GM21723 (cell line): Measurements from ENCODE around the gene APMAP.

ENCODE experiments used
- ATAC-seq: cut with Tn5 transposase; IDR thresholded peaks from one replicate; pipeline ENCODE4 v1.9.1; 2021; ENCODE audit warnings: mild to moderate bottlenecking, moderate library complexity; ENCODE audit not compliant: unreplicated experiment

Gene APMAP

DNA sequence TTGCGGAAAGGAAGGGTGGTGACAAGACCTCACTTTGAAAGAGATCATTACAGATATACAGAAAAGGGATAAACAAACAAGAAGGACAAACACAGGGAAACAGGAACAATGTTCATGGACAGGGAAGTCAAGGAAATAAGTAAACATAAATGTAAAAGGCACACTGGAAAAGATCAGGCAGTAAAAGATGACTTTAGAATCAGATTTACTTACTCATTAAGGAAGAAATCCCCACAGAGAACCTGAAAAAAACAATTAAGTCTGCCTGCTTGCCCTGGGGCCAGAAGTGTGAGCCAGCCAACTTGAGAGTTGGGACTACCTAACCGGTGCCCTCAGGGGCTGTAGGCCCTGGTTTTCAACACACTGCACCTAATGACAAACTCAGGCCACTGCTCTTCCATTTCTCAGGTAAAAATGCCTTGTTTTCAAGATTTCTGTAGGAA is 1.7 kb downstream of the APMAP start:
- no peak for ATAC-seq

DNA sequence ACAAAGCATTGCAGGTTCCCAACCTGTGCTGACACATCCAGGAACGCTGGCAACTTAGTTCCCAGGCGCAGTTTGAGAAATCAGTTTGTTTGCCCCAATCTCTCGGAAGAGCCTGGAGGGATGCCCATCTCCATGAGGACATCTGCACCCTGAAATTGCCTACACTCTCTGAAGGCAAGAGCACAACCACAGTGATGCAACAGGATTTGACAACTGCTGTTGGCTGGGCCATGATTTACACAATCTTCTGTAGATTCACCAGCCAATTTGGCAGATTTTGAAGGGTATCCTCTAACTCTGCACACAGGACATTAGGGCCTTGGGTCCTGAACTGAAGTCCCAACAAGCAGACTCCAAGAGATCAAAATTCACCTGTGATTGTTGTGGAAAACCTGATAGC is 3.4 kb downstream of the APMAP start:
- ATAC-seq = no peak

DNA sequence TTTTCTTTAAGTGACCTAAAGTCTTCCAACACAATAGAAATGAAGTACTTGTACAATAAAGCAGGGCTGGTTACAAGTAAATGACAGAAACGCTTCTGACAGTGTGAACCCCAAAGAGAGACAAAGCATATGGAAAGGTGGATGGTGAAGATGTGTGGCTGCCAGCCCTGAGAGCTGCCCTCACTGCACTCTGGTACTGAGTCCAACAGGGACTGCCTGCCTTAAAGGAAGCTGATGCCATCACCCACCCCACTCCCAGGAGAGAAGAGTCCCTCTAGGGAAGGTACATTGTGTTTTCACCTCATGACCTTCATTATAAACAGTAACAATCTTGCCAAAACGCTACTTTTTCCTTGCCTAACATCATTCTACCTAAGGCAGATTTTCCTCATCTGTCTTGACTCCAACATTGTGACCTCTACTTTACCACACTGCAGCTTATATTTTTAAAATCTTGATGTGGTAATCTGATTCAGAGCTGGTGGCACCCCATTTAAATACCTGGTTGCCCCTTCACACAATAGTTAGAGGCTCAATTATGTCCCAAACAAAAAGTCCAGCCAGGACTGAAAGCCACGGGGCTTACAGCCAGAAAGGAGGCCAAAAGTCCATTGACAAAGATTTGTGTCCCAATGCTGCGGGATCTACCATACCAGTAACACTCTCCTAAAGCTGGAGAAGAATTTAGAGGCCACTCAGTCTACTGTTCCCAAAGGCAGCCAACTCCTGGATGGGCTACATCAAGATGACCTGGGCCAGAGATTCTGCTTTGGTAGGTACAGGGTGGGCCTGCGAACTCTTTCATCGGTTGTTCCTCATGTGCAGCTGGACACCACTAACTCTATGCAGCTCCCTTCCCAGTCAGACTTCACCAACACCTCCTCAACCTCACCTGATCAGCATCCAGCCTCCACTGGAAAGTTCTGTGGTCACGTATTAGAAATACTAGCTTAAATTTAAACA is 4.4 kb downstream of the APMAP start:
- no peak for ATAC-seq

DNA sequence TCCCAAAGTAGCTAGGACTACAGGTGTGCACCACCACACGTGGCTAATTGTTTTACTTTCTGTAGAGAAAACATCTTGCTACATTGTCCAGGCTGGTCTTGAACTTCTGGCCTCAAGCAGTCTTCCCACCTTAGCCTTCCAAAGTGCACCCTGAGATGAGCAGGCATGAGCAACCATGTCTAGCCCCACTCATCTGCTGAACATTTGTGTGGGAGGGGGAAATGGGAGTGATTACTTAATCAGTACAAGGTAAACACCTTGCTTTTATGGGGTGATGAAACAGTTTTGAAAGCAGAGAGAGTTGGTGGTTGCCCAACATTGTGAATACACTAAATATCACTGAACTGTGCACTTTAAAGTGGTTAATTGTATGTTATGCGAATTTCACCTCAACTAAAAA is 5.3 kb downstream of the APMAP start:
- no peak for ATAC-seq

DNA sequence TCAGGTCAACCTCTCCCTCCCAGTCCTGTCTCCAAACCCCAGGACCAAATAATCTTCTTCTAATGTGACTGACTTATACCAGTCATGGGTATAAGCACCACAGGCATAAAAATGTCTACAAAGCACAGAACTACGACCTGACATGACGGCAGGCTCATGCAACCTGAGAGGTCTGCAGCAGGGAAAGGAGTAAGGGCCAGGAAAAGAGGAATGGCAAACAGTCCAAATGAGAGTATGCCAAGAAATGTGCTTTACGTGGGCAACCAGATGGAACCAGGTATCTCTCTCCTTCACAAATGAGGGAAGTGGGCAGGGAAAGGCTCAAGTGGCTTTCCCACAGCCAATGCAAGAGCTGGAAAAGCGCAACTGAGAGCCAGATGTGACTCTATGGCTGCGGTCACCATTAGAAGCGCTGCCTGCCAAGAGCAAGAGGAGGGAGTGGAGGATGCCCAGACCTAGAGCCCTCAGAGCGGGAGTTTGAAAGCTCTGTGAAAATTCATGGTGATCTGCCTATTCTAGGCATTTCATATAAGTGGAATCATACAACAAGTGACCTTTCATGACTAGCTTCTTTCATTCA is 6.0 kb downstream of the APMAP start:
- no peak for ATAC-seq

DNA sequence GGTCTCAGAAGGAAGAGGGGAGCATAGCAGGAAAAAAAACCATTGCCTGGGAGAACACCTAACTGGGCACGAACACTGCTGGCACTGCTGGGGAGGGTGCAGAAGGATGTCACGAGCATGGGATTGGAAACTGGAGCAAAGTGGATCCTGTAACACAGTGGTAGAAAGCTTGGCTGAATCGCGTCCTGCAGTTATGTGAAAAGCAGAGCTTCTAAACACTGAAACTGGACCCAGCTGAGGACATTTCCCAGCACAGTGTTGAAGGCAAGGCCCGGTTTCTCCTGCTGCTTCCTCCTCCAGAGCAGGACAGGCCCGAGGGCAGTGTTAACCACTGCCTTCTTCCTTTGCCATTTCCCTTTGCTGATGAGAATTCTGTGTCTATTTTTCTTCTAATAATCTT is 6.7 kb downstream of the APMAP start:
- ATAC-seq = no peak

DNA sequence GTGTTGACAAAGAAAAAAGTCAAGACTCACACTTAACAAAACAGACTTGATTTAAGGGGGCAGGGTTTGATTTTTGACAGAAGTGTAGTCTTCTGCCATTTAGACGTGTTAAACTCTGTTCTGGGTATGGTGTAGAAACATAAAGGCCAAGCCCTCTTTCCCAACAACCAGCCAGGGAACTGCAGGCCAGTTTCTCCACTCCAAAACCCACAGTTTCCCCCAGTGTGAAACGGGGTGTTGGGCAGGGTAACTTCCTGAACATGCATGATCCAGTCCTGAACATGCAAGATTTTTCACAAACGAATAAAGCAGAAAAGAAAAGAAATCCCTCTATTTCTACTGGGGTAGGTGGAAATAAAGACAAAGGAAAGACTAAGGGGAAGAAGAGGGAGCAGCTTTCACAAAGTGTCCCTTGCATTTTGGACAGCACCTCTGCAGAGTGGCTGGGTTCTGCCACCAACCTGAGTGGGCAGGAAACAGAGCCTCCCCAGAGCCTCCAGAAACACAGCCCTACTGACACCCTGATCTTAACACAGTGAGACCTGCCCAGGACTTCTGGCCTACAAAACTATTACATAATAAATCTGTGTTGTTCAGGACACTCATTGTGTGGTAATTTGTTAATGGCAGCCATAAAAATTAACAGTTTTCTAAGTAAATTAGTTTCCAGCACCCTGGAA is 7.5 kb downstream of the APMAP start:
- ATAC-seq = no peak

DNA sequence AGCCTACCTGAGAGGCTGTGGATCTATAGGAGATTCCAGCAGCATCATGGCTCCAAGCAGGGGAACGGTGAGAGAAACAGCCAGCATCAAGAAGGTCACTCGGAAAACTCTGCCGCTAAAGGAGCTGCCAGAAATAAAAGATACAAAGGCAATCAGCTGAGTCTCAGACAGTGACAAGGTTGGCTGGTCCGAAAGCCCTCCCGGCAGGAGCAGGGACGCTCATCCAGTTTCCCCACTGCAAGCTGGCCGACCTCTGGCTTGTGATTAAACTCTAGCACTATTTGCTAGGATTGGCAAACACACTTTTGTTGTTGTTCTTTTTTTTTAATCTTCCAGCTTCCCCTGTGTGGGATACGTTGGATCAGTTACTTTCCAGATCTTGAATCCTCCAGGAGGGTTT is 8.7 kb downstream of the APMAP start:
- no peak for ATAC-seq

DNA sequence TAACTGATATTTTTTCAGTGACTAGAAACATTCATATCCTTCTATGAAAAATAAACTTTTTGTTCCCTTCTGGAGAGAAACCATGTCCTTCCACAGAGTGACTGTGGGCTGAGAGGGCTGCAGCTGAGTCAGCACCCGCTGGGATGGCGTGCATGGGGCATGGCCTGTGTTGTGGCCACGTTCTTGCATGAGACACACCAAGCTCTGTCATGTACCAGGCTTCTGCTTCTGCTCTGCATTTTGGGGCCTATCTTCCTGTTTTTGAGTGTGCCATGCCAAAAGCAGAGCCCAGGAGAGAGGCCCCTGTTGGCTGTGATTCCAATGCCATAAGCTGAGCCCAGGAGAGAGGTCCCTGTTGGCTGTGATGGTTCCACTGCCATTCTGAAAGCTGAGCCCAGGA is 10.8 kb downstream of the APMAP start:
- ATAC-seq = no peak

DNA sequence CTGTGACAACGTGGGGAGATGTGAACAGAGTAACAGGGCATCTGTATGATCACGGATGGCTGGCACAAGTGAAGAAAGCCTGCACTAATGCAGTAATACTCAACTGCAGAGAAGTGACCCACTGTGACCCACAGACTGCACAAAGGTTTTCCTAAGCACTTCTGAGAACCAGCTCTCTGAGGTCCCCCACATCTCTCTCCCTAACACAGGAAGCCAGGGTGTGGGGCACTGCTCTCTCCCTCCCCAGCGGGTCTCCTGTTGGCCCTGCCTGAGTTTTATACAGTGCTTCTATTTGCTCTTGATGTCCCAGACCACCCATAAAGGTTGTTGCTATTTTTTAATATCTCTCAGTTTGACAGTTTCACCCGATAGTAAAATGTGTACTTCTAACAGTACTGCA is 11.3 kb downstream of the APMAP start:
- no peak for ATAC-seq

DNA sequence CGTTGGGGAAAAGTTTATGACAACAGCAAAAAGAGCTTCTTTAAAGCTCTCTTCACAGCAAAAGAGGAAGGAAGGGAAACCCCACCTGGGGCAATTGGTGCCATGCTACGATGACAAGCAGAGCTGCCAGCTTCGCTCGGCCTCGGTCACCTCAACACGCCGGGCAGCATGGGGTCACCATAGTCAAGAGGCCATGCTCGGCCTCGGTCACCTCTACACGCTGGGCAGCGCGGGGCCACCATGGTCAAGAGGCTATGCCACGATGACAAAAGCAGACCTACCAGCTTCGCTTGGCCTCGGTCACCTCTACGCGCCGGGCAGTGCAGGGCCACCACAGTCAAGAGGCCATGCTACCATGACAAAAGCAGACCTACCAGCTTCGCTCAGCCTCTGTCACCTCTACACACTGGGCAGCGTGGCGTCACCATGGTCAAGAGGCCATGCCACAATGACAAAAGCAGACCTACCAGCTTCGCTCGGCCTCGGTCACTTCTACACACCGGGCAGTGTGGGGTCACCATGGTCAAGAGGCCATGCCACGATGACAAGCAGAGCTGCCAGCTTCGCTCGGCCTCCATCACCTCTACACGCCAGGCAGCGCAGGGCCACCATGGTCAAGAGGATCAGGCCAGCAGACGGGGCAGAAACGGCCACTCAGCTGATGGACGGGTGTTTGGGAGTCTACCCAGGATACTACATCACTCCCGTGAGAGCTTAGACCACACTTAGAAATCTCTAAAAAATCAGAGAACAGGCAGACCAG is 12.1 kb downstream of the APMAP start:
- no peak for ATAC-seq

DNA sequence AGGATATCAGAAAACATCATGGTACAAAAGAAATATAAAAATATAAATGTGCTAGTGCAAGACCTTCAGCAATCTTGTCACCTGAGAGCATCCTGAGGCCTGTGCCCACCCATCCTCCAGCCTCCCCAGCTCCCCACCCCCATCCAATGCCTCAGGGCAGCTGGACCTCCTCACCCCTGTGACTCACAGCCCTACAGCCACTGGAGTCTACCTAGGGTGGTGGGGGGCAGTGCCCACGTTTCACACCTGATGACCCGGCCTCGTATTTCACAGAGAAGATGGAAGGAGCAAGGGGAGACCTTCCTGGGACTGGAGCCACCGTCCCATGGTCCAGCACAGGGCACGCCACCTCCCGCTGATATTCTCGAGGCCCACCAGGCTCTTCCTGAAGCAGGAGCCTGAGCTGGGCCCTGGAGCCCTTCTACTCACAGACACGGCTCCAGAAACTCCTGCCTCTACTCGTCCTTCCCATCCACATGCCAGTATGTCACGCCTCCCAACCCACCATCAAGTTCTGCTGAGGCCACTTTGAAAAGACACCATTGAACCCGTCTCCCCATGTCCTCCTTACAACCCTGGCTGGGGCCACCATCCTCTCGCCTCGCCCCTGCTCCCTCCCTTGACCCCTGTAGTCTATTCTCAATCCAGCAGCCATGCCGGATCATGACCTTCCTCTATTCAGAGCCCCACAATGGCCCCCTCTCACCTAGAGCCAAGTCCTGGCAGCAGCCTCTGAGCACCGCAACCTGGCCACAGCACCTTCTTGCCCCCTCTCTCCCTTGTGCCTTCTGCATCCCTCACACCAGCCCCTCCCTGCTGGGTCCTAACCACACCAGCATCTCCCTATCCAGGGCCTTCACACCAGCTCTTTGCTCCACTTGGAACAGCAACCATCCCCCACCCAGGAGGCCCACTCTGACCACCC is 13.3 kb downstream of the APMAP start:
- no peak for ATAC-seq

DNA sequence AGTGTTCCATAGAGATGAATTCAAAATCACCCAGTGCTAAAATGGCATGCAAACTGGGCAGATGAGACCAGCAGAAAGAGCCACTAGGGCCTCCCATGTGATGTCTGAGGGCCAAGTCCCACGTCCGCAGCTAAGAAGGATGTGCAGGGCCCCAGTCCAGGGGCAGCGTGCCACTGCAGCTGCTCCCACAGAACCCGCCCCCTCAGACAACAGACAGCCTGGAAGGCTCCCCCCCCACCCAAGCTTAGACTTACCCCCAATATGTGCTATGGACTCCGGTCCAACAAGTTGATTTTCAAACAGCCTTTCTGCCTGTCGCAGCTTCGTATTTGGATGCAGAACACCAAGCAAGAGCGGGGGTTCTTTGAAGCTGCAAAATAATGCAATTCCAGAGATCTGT is 14.0 kb downstream of the APMAP start:
- ATAC-seq = no peak

DNA sequence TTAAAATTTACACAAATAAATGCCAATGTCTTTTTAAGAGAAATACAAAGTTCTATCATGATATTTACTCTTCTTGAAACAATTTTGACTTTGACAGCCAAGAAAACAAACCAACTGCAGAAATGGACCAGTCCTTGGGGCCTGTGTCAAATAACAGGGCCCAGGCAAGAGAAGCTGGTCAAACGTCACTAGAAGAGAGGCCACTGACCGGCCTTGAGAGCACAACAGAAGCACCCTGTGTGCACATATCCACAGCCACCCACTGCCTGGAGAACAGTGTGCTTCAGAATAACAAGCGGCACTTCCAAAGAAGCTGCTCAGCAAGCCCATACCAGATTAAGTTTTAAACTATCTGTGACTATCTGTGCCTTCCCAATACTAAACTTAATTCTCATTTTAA is 14.8 kb downstream of the APMAP start:
- no peak for ATAC-seq

DNA sequence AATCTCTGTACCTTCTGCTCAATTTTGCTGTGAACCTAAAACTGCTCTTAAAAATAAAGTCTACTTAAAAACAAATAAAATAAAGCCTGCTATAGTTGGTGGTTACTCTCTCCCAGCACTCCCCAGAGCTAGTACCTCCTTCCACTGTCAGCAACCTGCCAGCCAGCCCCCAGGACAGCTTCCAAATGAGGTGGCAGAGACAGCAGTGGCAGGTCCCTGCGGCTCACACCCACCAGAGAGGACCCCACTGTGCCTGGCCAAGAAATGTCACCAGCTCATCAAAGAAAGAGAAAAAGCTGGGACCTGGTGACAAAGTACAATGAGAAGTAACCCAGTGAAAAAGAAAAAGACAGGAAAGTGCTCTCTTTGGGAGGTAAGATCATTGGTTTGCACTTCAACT is 15.2 kb downstream of the APMAP start:
- ATAC-seq = no peak

DNA sequence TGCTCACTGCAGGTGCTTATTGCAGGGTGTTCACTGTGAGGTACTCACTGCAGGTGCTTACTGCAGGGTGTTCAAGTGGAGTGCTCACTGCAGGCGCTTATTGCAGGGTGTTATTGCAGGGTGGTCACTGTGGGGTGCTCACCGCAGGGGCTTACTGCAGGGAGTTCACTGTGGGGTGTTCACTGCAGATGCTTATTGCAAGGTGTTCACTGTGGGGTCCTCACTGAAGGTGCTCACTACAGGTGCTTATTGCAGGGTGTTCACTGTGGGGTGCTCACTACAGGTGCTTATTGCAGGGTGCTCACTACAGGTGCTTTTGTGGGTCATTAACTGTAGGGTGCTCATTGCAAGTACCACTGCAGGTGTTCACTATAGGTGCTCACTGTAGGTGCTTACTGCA is 20.2 kb downstream of the APMAP start:
- no peak for ATAC-seq

DNA sequence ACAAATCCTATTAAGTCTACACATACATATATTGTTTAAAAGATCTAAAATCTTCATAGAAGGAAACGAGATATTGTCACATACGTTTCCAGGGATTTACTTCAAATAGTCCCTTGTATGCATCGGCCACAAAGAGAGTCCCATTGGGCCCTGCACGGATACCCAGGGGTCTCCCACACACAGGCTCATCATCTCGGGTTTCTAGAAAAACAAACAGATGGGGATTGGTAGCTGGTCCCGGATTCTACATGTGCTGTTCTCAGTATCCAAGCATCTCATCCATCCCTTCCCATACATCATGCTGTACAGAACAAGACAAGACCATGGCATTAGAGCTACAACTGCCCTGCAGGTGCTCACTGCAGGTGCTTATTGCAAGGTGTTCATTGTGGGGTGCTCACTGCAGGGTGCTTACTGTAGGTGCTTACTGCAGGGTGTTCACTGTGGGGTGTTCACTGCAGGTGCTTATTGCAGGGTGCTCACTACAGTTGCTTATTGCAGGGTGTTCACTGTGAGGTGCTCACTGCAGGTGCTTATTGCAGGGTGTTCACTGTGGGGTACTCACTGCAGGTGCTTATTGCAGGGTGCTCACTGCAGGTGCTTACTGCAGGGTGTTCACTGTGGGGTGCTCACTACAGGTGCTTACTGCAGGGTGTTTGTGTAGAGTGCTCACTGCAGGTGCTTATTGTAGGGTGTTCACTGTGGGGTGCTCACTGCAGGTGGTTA is 21.0 kb downstream of the APMAP start:
- ATAC-seq = no peak

DNA sequence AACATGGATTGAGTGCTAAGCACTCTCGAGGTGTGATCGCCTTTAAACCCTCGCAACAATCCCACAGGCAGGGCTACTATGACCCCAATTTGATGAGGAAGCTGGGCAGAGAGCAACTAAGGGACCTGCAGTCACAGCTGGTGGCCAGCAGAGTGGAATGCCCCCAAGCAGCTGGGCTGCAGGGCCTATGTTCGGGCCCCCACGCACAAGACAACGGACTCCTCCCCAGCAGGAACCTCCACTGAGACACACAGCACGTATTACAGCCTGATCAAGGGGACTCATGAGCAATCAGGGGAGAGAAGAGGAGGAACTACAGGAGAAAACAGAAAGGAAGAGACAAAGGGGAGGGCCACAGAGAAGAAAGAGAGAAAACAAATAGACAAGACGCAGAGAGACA is 21.8 kb downstream of the APMAP start:
- no peak for ATAC-seq

DNA sequence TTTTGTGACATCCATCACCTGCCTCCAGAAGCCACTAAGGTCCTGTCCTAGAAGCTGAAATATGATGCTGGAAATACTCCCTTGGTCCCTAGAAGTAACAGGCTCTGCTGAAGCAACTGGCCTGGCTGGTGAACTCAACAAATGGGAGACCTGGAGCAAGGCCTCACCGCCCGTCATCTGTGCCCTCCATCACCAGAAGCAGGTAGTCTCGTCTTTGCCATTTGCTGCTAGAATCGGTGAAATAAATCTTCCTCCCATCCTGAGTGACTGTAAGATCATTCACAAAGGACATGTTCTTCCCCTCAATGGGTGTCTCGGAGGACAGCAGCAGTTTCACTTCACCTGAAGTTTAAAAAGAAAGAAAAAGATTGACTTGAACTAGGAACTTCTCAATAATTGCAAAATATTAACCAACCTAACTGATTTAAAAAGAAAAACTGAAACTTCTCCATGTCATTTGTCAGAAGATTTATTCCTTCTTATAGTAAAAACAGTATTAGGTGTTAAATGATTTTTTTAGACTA is 22.5 kb downstream of the APMAP start:
- ATAC-seq = no peak
